ENCODE measurements around the gene NAGS. TPM values are rescaled to one million over a fixed set of nuclear protein-coding genes. Genes with fewer than 3 reads are reported as not detected.
A peak's percentile ranks its signal among the peaks of the same experiment; 100 is the strongest.

The NAGS gene
- total RNA-seq, 1 donor from 2014 or later, result 0.49 TPM

- DNase-seq, result peak; percentile 31
- Mint-ChIP-seq H3K9me3 (ENCODE audit: unreplicated experiment) (no peaks in the 10 kb centered on the region), H3K4me1 (ENCODE audit: low read depth, unreplicated experiment) (peaks cover 2% of the 10 kb centered on the region), H3K36me3 (ENCODE audit: unreplicated experiment) (no peaks in the 10 kb centered on the region), H3K4me3 (ENCODE audit: unreplicated experiment) (no peak overlapping the region), H3K27ac (ENCODE audit: unreplicated experiment) (peak overlapping the region; percentile 62), H3K27me3 (ENCODE audit: unreplicated experiment) (peaks cover 5% of the 10 kb centered on the region)
- no peak for TF ChIP-seq CTCF (IDR thresholded peaks at IDR 0.05; ENCODE audit: partially characterized antibody, unreplicated experiment)
Observed at GRCh38 chr17:44049294-44050060, 45.1 kb downstream of the NAGS start.

- no peak overlapping the region for H3K4me3 Mint-ChIP-seq (ENCODE audit: unreplicated experiment)
Observed at GRCh38 chr17:44053125-44053872, 48.9 kb downstream of the NAGS start.

More at GRCh38 chr17:44053125-44053872, 48.9 kb downstream of the NAGS start:
- no peak overlapping the region for H3K27ac Mint-ChIP-seq (ENCODE audit: unreplicated experiment)
- peaks cover 5% of the 10 kb centered on the region for H3K27me3 Mint-ChIP-seq (ENCODE audit: unreplicated experiment)
- no peaks in the 10 kb centered on the region for H3K9me3 Mint-ChIP-seq (ENCODE audit: unreplicated experiment)
- TF ChIP-seq CTCF (IDR thresholded peaks at IDR 0.05; ENCODE audit: partially characterized antibody, unreplicated experiment), result no peak
- H3K36me3 Mint-ChIP-seq (ENCODE audit: unreplicated experiment), result no peaks in the 10 kb centered on the region
- H3K4me1 Mint-ChIP-seq (ENCODE audit: low read depth, unreplicated experiment), result peaks cover 2% of the 10 kb centered on the region
- no peak for DNase-seq

Other genes with a start within 250 kb of the NAGS start
- not detected for gene SOST, start 245.8 kb upstream of the NAGS start, total RNA-seq (ENCODE audit: unreplicated experiment)
- gene DUSP3, start 225.6 kb upstream of the NAGS start, total RNA-seq (ENCODE audit: unreplicated experiment), result 54.6 TPM
- gene CFAP97D1, start 224.2 kb upstream of the NAGS start, total RNA-seq (ENCODE audit: unreplicated experiment), result not detected
- 22.9 TPM for gene MPP3, start 171.5 kb upstream of the NAGS start, total RNA-seq (ENCODE audit: unreplicated experiment)
- gene CD300LG, start 157.4 kb upstream of the NAGS start, total RNA-seq (ENCODE audit: unreplicated experiment), result not detected
- 51.6 TPM for gene MPP2, start 97.1 kb upstream of the NAGS start, total RNA-seq (ENCODE audit: unreplicated experiment)
- not detected for gene PPY, start 62.1 kb upstream of the NAGS start, total RNA-seq (ENCODE audit: unreplicated experiment)
- not detected for gene PYY, start 50.7 kb upstream of the NAGS start, total RNA-seq (ENCODE audit: unreplicated experiment)
- 22.6 TPM for gene TMEM101, start 10.3 kb downstream of the NAGS start, total RNA-seq (ENCODE audit: unreplicated experiment)
- 57.9 TPM for gene LSM12, start 62.0 kb downstream of the NAGS start, total RNA-seq (ENCODE audit: unreplicated experiment)
- 51.2 TPM for gene G6PC3, start 66.1 kb downstream of the NAGS start, total RNA-seq (ENCODE audit: unreplicated experiment)
- 185 TPM for gene HDAC5, start 119.0 kb downstream of the NAGS start, total RNA-seq (ENCODE audit: unreplicated experiment)
- gene HROB, start 137.3 kb downstream of the NAGS start, total RNA-seq (ENCODE audit: unreplicated experiment), result 3.2 TPM
- gene ASB16, start 166.1 kb downstream of the NAGS start, total RNA-seq (ENCODE audit: unreplicated experiment), result not detected
- 52.1 TPM for gene TMUB2, start 182.3 kb downstream of the NAGS start, total RNA-seq (ENCODE audit: unreplicated experiment)
- gene ATXN7L3, start 195.3 kb downstream of the NAGS start, total RNA-seq (ENCODE audit: unreplicated experiment), result 146 TPM
- 97.6 TPM for gene UBTF, start 215.1 kb downstream of the NAGS start, total RNA-seq (ENCODE audit: unreplicated experiment)

Data from glutamatergic neuron (in vitro differentiated cells).